GM12878 (cell line): ENCODE results near the gene EDN2.

Source experiments
- EP300 ChIP-seq, 2 experiments: fragments of 150-350 bp in 1 of 2; IDR thresholded peaks; 2 replicates each; pipeline ENCODE4 v1.6.1; 2011 to 2012; ENCODE audit warnings: low read depth in 2 of 2, low read length in 2 of 2, borderline replicate concordance in 1 of 2, improper control_type of control experiment in 1 of 2, inconsistent platforms in 1 of 2; ENCODE audit not compliant: control insufficient read depth in 1 of 2
- ETV6 ChIP-seq, 2 experiments: fragments of 450-650 bp in 1 of 2; IDR thresholded peaks in 1 of 2; conservative IDR thresholded peaks in 1 of 2; 2 replicates each; pipeline ENCODE4 v1.6.1; 2014; ENCODE audit warnings: antibody characterized with exemption in 1 of 2, borderline replicate concordance in 1 of 2, low read depth in 1 of 2, mild to moderate bottlenecking in 1 of 2, moderate library complexity in 1 of 2
- EZH2 ChIP-seq: IDR thresholded peaks from 2 replicates; pipeline ENCODE4 v1.6.1; 2012; ENCODE audit warnings: low read depth, mild to moderate bottlenecking, control low read depth, inconsistent platforms, low read length, borderline replicate concordance; ENCODE audit not compliant: control insufficient read depth
- PAX5 ChIP-seq: IDR thresholded peaks from 2 replicates; pipeline ENCODE4 v1.6.1; 2011; ENCODE audit warnings: low read depth, low read length, borderline replicate concordance
- SIX5 ChIP-seq: IDR thresholded peaks from 2 replicates; pipeline ENCODE4 v1.6.1; 2011; ENCODE audit warnings: mild to moderate bottlenecking, low read depth, low read length, moderate library complexity; ENCODE audit not compliant: severe bottlenecking
- ZNF384 ChIP-seq: IDR thresholded peaks from 2 replicates; pipeline ENCODE4 v1.6.1; 2012; ENCODE audit warnings: low read depth, mild to moderate bottlenecking, low read length, improper control_type of control experiment, borderline replicate concordance
- TF ChIP-seq, protein P1 (sequence below), 3 experiments: IDR thresholded peaks in 2 of 3; conservative IDR thresholded peaks in 1 of 3; 2 replicates each; pipeline ENCODE4 v1.5.1; 2011; ENCODE audit warnings: low read depth in 3 of 3, low read length in 3 of 3, mild to moderate bottlenecking in 3 of 3, control low read depth in 2 of 3, moderate library complexity in 2 of 3, inconsistent platforms in 1 of 3, mixed read lengths in 1 of 3; ENCODE audit not compliant: control insufficient read depth in 2 of 3, insufficient read depth in 1 of 3; ENCODE audit errors: extremely low read depth in 1 of 3
- TF ChIP-seq, protein P2 (sequence below): IDR thresholded peaks from 2 replicates; pipeline ENCODE4 v1.6.1; 2012; ENCODE audit warnings: low read depth, low read length, improper control_type of control experiment
- TF ChIP-seq, protein P3 (sequence below): IDR thresholded peaks from 2 replicates; pipeline ENCODE4 v1.6.1; 2011; ENCODE audit warnings: borderline replicate concordance, low read depth, mild to moderate bottlenecking, moderate library complexity, low read length; ENCODE audit not compliant: insufficient read depth, poor library complexity, severe bottlenecking

DNA sequence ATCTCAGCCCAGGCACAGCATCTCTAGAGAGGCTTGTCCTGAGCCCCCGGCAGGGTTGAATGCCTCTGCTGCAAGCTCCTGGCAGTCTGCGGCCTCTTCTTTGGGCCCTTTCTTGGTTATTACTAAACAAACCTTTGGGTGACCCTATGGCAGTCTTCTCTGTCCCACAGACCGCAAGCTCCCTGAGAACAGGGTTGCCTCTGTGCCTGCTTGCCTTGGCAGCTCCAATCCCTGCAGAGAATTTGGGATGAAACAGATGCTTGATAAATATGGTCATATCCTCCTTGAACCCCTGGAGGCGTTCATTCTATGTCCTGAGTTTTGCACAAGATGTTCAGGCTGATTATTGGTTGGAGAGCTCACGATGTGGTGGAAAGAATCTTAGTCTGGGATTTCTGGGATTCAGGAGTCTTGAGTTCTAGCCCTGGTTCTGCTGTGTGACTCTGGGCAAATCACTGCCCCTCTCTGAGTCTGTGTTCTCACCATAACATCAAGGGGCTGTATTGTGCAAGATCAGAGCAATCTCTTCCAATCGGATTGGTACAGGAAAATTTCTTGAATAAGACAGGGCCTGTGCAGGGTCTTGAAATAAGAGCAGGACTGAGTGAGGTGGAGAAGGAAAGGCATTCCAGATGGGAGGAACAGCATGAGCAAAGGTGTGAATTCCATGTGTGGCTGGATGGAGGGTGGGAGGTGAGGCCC is 49.6 kb downstream of the EDN2 start:
- TF ChIP-seq PAX5 (no peak), ETV6 (conservative IDR thresholded peaks at IDR 0.05 in 1 of 2, IDR thresholded peaks at IDR 0.05 in 1 of 2; ENCODE audit: borderline replicate concordance in 1 of 2, low read depth in 1 of 2) (no peak), SIX5 (no peak), EP300 (IDR thresholded peaks at IDR 0.05; ENCODE audit: borderline replicate concordance in 1 of 2, control insufficient read depth in 1 of 2, low read depth in 2 of 2, low read length in 2 of 2) (no peak), ZNF384 (no peak), EZH2 (no peak)
- TF ChIP-seq, protein P1, sequence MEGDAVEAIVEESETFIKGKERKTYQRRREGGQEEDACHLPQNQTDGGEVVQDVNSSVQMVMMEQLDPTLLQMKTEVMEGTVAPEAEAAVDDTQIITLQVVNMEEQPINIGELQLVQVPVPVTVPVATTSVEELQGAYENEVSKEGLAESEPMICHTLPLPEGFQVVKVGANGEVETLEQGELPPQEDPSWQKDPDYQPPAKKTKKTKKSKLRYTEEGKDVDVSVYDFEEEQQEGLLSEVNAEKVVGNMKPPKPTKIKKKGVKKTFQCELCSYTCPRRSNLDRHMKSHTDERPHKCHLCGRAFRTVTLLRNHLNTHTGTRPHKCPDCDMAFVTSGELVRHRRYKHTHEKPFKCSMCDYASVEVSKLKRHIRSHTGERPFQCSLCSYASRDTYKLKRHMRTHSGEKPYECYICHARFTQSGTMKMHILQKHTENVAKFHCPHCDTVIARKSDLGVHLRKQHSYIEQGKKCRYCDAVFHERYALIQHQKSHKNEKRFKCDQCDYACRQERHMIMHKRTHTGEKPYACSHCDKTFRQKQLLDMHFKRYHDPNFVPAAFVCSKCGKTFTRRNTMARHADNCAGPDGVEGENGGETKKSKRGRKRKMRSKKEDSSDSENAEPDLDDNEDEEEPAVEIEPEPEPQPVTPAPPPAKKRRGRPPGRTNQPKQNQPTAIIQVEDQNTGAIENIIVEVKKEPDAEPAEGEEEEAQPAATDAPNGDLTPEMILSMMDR (IDR thresholded peaks at IDR 0.05 in 2 of 3, conservative IDR thresholded peaks at IDR 0.05 in 1 of 3; ENCODE audit: control insufficient read depth in 2 of 3, extremely low read depth in 1 of 3, insufficient read depth in 1 of 3, low read depth in 3 of 3, low read length in 3 of 3): no peak
- TF ChIP-seq, protein P2, sequence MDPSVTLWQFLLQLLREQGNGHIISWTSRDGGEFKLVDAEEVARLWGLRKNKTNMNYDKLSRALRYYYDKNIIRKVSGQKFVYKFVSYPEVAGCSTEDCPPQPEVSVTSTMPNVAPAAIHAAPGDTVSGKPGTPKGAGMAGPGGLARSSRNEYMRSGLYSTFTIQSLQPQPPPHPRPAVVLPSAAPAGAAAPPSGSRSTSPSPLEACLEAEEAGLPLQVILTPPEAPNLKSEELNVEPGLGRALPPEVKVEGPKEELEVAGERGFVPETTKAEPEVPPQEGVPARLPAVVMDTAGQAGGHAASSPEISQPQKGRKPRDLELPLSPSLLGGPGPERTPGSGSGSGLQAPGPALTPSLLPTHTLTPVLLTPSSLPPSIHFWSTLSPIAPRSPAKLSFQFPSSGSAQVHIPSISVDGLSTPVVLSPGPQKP: no peak
- TF ChIP-seq, protein P3, sequence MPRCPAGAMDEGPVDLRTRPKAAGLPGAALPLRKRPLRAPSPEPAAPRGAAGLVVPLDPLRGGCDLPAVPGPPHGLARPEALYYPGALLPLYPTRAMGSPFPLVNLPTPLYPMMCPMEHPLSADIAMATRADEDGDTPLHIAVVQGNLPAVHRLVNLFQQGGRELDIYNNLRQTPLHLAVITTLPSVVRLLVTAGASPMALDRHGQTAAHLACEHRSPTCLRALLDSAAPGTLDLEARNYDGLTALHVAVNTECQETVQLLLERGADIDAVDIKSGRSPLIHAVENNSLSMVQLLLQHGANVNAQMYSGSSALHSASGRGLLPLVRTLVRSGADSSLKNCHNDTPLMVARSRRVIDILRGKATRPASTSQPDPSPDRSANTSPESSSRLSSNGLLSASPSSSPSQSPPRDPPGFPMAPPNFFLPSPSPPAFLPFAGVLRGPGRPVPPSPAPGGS: no peak
